Neutrophil (primary cell): ENCODE data around the gene LGALS9.

Source experiments
- H3K27ac ChIP-seq: fragments of 200-600 bp; sonication (generic); 2 replicates; pipeline ENCODE4 v1.5.1; 2016; ENCODE audit warnings: mild to moderate bottlenecking, moderate library complexity
- H3K27me3 ChIP-seq: fragments of 200-600 bp; sonication (generic); 2 replicates; pipeline ENCODE4 v1.6.0; 2016; ENCODE audit warnings: mild to moderate bottlenecking
- H3K36me3 ChIP-seq: fragments of 200-600 bp; sonication (generic); 2 replicates; pipeline ENCODE4 v1.5.1; 2017
- H3K4me1 ChIP-seq, 2 experiments: fragments of 200-600 bp in 1 of 2; sonication (generic) in 1 of 2; 1 replicate in 1 of 2; 2 replicates in 1 of 2; pipeline versions ENCODE4 v1.5.1 to v1.6.1; 2013 to 2016; ENCODE audit warnings: low read depth in 1 of 2, low read length in 1 of 2, mild to moderate bottlenecking in 1 of 2, moderate library complexity in 1 of 2; ENCODE audit not compliant: control insufficient read depth in 1 of 2, insufficient read depth in 1 of 2
- H3K4me3 ChIP-seq, 2 experiments: fragments of 200-600 bp in 1 of 2; sonication (generic) in 1 of 2; 1 replicate in 1 of 2; 2 replicates in 1 of 2; pipeline ENCODE4 v1.5.1; 2013 to 2016; ENCODE audit warnings: low read depth in 1 of 2, low read length in 1 of 2, mild to moderate bottlenecking in 1 of 2, moderate library complexity in 1 of 2
- H3K9me3 ChIP-seq: fragments of 200-600 bp; sonication (generic); 2 replicates; pipeline ENCODE4 v1.5.1; 2016
- TF ChIP-seq, protein P1 (sequence below): fragments of 200-600 bp; sonication (generic); IDR thresholded peaks from 2 replicates; pipeline ENCODE4 v1.5.1; 2016; ENCODE audit warnings: antibody characterized with exemption

The LGALS9 gene

GRCh38 chr17:27630607-27631410, at the start of gene LGALS9:
LGALS9 (plus strand) TSS chr17:27631188; CDS start chr17:27631266, 78 bp downstream.
- no peaks in the 10 kb centered on the region for H3K9me3 ChIP-seq
- peaks cover 34 to 48% of the 10 kb centered on the region in 2 experiments for H3K4me1 ChIP-seq
- TF ChIP-seq, protein P1, sequence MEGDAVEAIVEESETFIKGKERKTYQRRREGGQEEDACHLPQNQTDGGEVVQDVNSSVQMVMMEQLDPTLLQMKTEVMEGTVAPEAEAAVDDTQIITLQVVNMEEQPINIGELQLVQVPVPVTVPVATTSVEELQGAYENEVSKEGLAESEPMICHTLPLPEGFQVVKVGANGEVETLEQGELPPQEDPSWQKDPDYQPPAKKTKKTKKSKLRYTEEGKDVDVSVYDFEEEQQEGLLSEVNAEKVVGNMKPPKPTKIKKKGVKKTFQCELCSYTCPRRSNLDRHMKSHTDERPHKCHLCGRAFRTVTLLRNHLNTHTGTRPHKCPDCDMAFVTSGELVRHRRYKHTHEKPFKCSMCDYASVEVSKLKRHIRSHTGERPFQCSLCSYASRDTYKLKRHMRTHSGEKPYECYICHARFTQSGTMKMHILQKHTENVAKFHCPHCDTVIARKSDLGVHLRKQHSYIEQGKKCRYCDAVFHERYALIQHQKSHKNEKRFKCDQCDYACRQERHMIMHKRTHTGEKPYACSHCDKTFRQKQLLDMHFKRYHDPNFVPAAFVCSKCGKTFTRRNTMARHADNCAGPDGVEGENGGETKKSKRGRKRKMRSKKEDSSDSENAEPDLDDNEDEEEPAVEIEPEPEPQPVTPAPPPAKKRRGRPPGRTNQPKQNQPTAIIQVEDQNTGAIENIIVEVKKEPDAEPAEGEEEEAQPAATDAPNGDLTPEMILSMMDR: no peak
- peaks cover 8% of the 10 kb centered on the region for H3K36me3 ChIP-seq
- H3K27me3 ChIP-seq: no peaks in the 10 kb centered on the region
- peak within 1 kb of the TSS; percentile 93 for H3K27ac ChIP-seq
- peak within 1 kb of the TSS; percentile 66 for H3K4me3 ChIP-seq

DNA sequence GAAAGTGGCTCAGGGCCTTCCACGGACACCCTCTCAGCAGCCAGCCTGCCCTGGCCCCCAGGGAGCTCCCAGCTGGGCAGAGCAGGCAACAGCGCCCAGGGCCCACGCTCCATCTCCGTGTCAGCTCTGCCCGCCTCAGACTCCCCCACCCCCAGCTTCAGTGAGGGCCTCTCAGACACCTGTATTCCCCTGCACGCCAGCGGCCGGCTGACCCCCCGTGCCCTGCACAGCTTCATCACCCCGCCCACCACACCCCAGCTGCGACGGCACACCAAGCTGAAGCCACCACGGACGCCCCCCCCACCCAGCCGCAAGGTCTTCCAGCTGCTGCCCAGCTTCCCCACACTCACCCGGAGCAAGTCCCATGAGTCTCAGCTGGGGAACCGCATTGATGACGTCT, 48.3 kb upstream of the LGALS9 start:
- no peak overlapping the region for H3K4me3 ChIP-seq
- TF ChIP-seq, protein P1: no peak
- peaks cover 6 to 9% of the 10 kb centered on the region in 2 experiments for H3K4me1 ChIP-seq
- peaks cover 46% of the 10 kb centered on the region for H3K36me3 ChIP-seq
- no peaks in the 10 kb centered on the region for H3K27me3 ChIP-seq
- no peak overlapping the region for H3K27ac ChIP-seq
- H3K9me3 ChIP-seq: no peaks in the 10 kb centered on the region

- no peak overlapping the region for H3K4me3 ChIP-seq
- H3K27me3 ChIP-seq: no peaks in the 10 kb centered on the region
- peaks cover 6 to 9% of the 10 kb centered on the region in 2 experiments for H3K4me1 ChIP-seq
- H3K36me3 ChIP-seq: peaks cover 64% of the 10 kb centered on the region
- no peaks in the 10 kb centered on the region for H3K9me3 ChIP-seq
- TF ChIP-seq, protein P1: no peak
- H3K27ac ChIP-seq: no peak overlapping the region
Measured at GRCh38 chr17:27585153-27585681, 45.8 kb upstream of the LGALS9 start.

DNA sequence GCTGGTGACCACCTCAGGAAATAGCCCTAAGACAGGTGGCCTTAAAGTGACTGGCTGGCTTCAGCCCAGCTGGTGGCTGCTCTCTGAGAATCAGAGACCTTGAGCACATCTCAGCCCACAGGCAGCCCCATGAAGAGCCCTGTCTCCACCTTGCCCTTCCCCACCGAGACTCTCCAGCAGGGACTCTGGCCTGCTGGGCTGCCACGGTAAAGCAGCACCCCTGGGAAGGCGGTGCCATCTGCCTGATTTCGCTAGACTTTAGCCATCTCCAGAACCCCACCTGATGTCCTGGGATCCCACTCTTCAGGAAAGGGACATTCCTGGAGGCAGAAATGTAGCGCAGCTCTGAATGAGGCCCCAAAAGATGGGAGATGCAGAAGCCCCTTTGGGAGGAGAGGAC, 45.2 kb upstream of the LGALS9 start:
- Histone ChIP-seq H3K4me1 (peaks cover 6 to 9% of the 10 kb centered on the region in 2 experiments), H3K9me3 (no peaks in the 10 kb centered on the region), H3K27ac (no peak overlapping the region), H3K4me3 (no peak overlapping the region), H3K27me3 (no peaks in the 10 kb centered on the region), H3K36me3 (peaks cover 70% of the 10 kb centered on the region)
- TF ChIP-seq, protein P1: no peak

DNA sequence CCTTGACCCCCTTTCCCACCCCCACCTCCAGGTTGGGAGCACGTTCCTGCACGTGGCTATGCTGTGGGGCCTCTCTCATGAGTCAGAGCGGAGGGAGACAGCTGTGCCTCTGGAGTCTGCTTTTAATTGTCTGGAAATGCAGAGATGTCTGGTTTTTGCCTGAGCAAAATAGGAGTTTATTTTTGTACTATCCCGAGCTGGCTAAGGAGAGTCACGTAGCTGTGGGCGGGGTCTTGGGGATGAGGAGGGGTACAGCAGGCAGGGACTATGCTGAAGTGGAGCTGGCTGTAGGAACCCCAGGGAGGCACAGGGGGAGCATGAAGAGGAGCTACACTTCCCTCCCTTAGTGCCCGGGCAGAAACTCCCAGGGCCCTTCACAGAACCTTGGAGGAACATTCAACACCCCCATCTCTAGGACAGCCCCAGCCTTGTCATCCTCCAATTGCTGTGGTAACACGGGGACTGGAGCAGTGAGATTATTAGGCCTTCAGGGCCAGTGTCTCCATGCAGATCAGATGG, 44.7 kb upstream of the LGALS9 start:
- Histone ChIP-seq H3K27me3 (no peaks in the 10 kb centered on the region), H3K27ac (no peak overlapping the region), H3K4me3 (no peak overlapping the region), H3K4me1 (peaks cover 6 to 9% of the 10 kb centered on the region in 2 experiments), H3K9me3 (no peaks in the 10 kb centered on the region), H3K36me3 (peaks cover 74% of the 10 kb centered on the region)
- TF ChIP-seq, protein P1: no peak
